Right lobe of liver (tissue), 4 donors: ENCODE results near the gene CASP7.

Experiments
- CTCF ChIP-seq, 4 donors: fragments of 200-600 bp in 3 of 4; fragments of 450-650 bp in 1 of 4; IDR thresholded peaks; one replicate each; pipeline versions ENCODE4 v1.5.1 to v1.8.0; 2016 to 2022; ENCODE audit warnings: antibody characterized with exemption in 4 of 4, mild to moderate bottlenecking in 2 of 4
- POLR2A ChIP-seq: fragments of 450-650 bp; IDR thresholded peaks from one replicate; pipeline ENCODE4 v1.6.1; 2017; ENCODE audit warnings: antibody characterized with exemption, mild to moderate bottlenecking
- donor health status: DM: no; HTN: no; CAD: no.
- donor health status: DM: no; HTN: no; CAD: no.
- donor health status: DM: no; HTN: yes; CAD: no.

- TF ChIP-seq CTCF (IDR thresholded peaks at IDR 0.05) (no peak), POLR2A (no peak)
These were observed 31.2 kb upstream of the CASP7 start for GRCh38 chr10:113648478-113648877.
